GM12878 (cell line): ENCODE measurements around the gene MYCBP2.

ENCODE experiments used
- CHD4 ChIP-seq: fragments of 200-600 bp; sonication (generic); IDR thresholded peaks from 2 replicates; pipeline ENCODE4 v1.6.1; 2016; ENCODE audit warnings: mild to moderate bottlenecking
- CTCF ChIP-seq, 3 experiments: IDR thresholded peaks in 2 of 3; conservative IDR thresholded peaks in 1 of 3; 2 replicates each; pipeline ENCODE4 v1.5.1; 2011; ENCODE audit warnings: low read depth in 3 of 3, low read length in 3 of 3, mild to moderate bottlenecking in 3 of 3, control low read depth in 2 of 3, moderate library complexity in 2 of 3, inconsistent platforms in 1 of 3, mixed read lengths in 1 of 3; ENCODE audit not compliant: control insufficient read depth in 2 of 3, insufficient read depth in 1 of 3; ENCODE audit errors: extremely low read depth in 1 of 3
- E4F1 ChIP-seq: fragments of 450-650 bp; IDR thresholded peaks from 2 replicates; pipeline ENCODE4 v1.6.1; 2018; ENCODE audit warnings: borderline replicate concordance, mild to moderate bottlenecking; ENCODE audit not compliant: partially characterized antibody
- FOXM1 ChIP-seq: IDR thresholded peaks from 2 replicates; pipeline ENCODE4 v1.6.1; 2012; ENCODE audit warnings: low read depth, mild to moderate bottlenecking, inconsistent platforms, low read length, moderate library complexity
- NFIC ChIP-seq: IDR thresholded peaks from 2 replicates; pipeline ENCODE4 v1.6.1; 2012; ENCODE audit warnings: low read depth, mild to moderate bottlenecking, inconsistent platforms, low read length, moderate library complexity
- PML ChIP-seq: IDR thresholded peaks from 2 replicates; pipeline ENCODE4 v1.6.1; 2012; ENCODE audit warnings: low read length, inconsistent platforms
- POLR2AphosphoS5 ChIP-seq: IDR thresholded peaks from 2 replicates; pipeline ENCODE4 v1.6.1; 2011; ENCODE audit warnings: mild to moderate bottlenecking, low read length, inconsistent platforms
- RCOR1 ChIP-seq: conservative IDR thresholded peaks from 2 replicates; pipeline ENCODE4 v1.6.1; 2012; ENCODE audit warnings: low read depth, low read length, improper control_type of control experiment
- RELA ChIP-seq: fragments of 450-650 bp; IDR thresholded peaks from 2 replicates; pipeline ENCODE4 v1.8.0; 2014; ENCODE audit warnings: borderline replicate concordance; ENCODE audit not compliant: partially characterized antibody
- ZNF207 ChIP-seq: fragments of 450-650 bp; IDR thresholded peaks from 2 replicates; pipeline ENCODE4 v1.6.1; 2014; ENCODE audit warnings: antibody characterized with exemption, mild to moderate bottlenecking, borderline replicate concordance

GRCh38 chr13:77313923-77314322 is 13.0 kb downstream of the MYCBP2 start:
- TF ChIP-seq E4F1 (no peak), NFIC (no peak), RCOR1 (no peak), CTCF (IDR thresholded peaks at IDR 0.05 in 2 of 3, conservative IDR thresholded peaks at IDR 0.05 in 1 of 3; ENCODE audit: control insufficient read depth in 2 of 3, extremely low read depth in 1 of 3, insufficient read depth in 1 of 3, low read depth in 3 of 3, low read length in 3 of 3) (no peak), FOXM1 (no peak), POLR2AphosphoS5 (no peak), CHD4 (no peak), RELA (no peak), PML (no peak), ZNF207 (no peak)
